ENCODE measurements around the gene CSPG5.

The CSPG5 gene

GRCh38 chr3:47586746-47587145, 8.1 kb upstream of the CSPG5 start:
- DNase-seq, result no peak

GRCh38 chr3:47583320-47584075, 4.8 kb upstream of the CSPG5 start:
- DNase-seq, result no peak

GRCh38 chr3:47581835-47582234, 3.2 kb upstream of the CSPG5 start:
- no peak for DNase-seq

- no peak for DNase-seq
These were observed 2.8 kb upstream of the CSPG5 start for GRCh38 chr3:47581422-47581821.

GRCh38 chr3:47580481-47580880, 1.8 kb upstream of the CSPG5 start:
- DNase-seq, result no peak

- DNase-seq, result no peak
These were observed 1.2 kb upstream of the CSPG5 start for GRCh38 chr3:47579875-47580274.

- DNase-seq, result peak; percentile 60
These were observed 489 bp downstream of the CSPG5 start for GRCh38 chr3:47578119-47578632.

- DNase-seq, result no peak
These were observed 1.0 kb downstream of the CSPG5 start for GRCh38 chr3:47577583-47578118.

- DNase-seq, result no peak
These were observed 5.2 kb downstream of the CSPG5 start for GRCh38 chr3:47573190-47574172.

- no peak for DNase-seq
These were observed 7.1 kb downstream of the CSPG5 start for GRCh38 chr3:47571391-47572175.

GRCh38 chr3:47568901-47569300, 9.8 kb downstream of the CSPG5 start:
- DNase-seq, result no peak

GRCh38 chr3:47567149-47567548, 11.5 kb downstream of the CSPG5 start:
- no peak for DNase-seq

- no peak for DNase-seq
These were observed 12.0 kb downstream of the CSPG5 start for GRCh38 chr3:47566667-47567066.

GRCh38 chr3:47565734-47566550, 12.7 kb downstream of the CSPG5 start:
- no peak for DNase-seq

- DNase-seq, result no peak
These were observed 22.3 kb downstream of the CSPG5 start for GRCh38 chr3:47556351-47556750.

- DNase-seq, result no peak
These were observed 24.3 kb downstream of the CSPG5 start for GRCh38 chr3:47554335-47554734.

- DNase-seq, result no peak
These were observed 25.3 kb downstream of the CSPG5 start for GRCh38 chr3:47553407-47553806.

GRCh38 chr3:47542471-47543173, 36.0 kb downstream of the CSPG5 start:
- no peak for DNase-seq

GRCh38 chr3:47541583-47542108, 37.0 kb downstream of the CSPG5 start:
- DNase-seq, result no peak

GRCh38 chr3:47540281-47540680, 38.4 kb downstream of the CSPG5 start:
- no peak for DNase-seq

GRCh38 chr3:47536967-47537366, 41.7 kb downstream of the CSPG5 start:
- no peak for DNase-seq

Data from CD4-positive, alpha-beta T cell treated with Interleukin-21 for 1 hour (primary cell).